ACC112 (cell line): ENCODE measurements around the gene GPR142.

Source experiments
- H2AFZ ChIP-seq: fragments of 200-600 bp; sonication (generic); one replicate; pipeline ENCODE4 v1.6.0; 2017; ENCODE audit warnings: antibody characterized with exemption, low read length; ENCODE audit not compliant: unreplicated experiment
- H3K27ac ChIP-seq: fragments of 200-600 bp; sonication (generic); 2 replicates; pipeline ENCODE4 v1.5.1; 2014; ENCODE audit warnings: low read depth, mild to moderate bottlenecking, antibody characterized with exemption, low read length, moderate library complexity
- H3K27me3 ChIP-seq: fragments of 200-600 bp; sonication (generic); 2 replicates; pipeline ENCODE4 v1.6.1; 2014; ENCODE audit warnings: mild to moderate bottlenecking, antibody characterized with exemption, low read length, moderate library complexity, mixed read lengths; ENCODE audit not compliant: insufficient read depth
- H3K36me3 ChIP-seq: fragments of 200-600 bp; sonication (generic); 2 replicates; pipeline ENCODE4 v1.6.1; 2016; ENCODE audit warnings: mild to moderate bottlenecking, antibody characterized with exemption, low read length, moderate library complexity, mixed read lengths; ENCODE audit not compliant: insufficient read depth
- H3K4me1 ChIP-seq: fragments of 200-600 bp; sonication (generic); one replicate; pipeline ENCODE4 v1.6.1; 2016; ENCODE audit warnings: low read length, mixed read lengths; ENCODE audit not compliant: insufficient read depth, unreplicated experiment, control insufficient read depth
- H3K4me3 ChIP-seq: fragments of 200-600 bp; sonication (generic); 2 replicates; pipeline ENCODE4 v1.5.1; 2014; ENCODE audit warnings: mild to moderate bottlenecking, low read depth, low read length
- H3K79me2 ChIP-seq: fragments of 200-600 bp; sonication (generic); one replicate; pipeline ENCODE4 v1.6.0; 2016; ENCODE audit warnings: low read length; ENCODE audit not compliant: control insufficient read depth, unreplicated experiment, insufficient read depth

Gene GPR142

DNA sequence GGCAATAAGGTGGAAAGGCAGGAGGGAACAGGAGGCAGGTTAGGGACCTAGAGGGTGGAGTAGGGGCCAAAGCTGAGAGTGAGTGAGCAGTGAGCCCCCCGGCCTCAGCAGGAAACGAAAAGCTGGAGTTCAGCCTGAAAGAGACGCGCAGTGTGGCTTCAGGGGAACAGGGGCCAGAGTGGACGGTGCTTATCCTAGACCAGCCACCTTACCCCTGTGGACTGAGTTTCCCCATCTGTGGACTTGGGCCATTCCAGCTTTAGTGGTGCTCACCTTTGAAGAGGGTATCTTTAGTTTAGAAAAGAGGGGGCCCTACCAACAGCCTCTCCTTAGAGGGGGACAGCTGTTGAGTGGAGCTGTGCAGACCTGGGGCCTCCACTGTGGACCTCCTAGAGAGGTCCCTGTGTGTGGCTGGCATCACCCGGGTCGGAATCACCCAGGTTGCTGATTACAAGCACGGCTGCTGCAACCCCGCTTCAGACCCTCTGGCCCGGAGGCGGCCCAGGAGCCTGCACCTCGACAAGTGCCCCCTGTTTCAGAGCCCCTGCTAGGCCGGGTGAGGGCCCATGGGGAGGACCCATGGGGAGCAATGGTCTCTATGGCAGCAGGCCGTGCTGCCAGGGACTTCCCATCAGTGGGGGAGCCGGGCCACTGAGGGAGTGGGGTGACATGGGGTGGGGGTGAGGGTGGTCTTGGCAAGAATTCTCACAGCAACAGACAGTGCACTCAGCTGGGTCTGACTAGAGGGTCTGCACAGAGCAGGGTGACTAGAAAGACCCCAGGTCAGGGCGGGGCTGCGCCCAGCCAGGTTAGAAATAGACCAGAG lies 2.6 kb downstream of the GPR142 start:
- H2AFZ ChIP-seq, result no peak overlapping the region
- H3K36me3 ChIP-seq, result no peaks in the 10 kb centered on the region
- H3K4me1 ChIP-seq, result no peaks in the 10 kb centered on the region
- no peak overlapping the region for H3K4me3 ChIP-seq
- H3K27ac ChIP-seq, result no peak overlapping the region
- no peaks in the 10 kb centered on the region for H3K79me2 ChIP-seq
- H3K27me3 ChIP-seq, result peaks cover 17% of the 10 kb centered on the region

DNA sequence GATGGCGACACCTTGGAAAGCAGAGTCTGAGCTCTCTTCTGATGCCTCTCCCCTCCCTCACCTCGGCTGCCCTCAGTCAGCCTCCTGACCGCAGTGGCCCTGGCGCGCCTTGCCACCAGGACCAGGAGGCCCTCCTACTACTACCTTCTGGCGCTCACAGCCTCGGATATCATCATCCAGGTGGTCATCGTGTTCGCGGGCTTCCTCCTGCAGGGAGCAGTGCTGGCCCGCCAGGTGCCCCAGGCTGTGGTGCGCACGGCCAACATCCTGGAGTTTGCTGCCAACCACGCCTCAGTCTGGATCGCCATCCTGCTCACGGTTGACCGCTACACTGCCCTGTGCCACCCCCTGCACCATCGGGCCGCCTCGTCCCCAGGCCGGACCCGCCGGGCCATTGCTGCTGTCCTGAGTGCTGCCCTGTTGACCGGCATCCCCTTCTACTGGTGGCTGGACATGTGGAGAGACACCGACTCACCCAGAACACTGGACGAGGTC lies 4.4 kb downstream of the GPR142 start:
- Histone ChIP-seq H3K79me2 (no peaks in the 10 kb centered on the region), H3K27ac (no peak overlapping the region), H3K4me3 (no peak overlapping the region), H3K27me3 (peaks cover 32% of the 10 kb centered on the region), H3K36me3 (no peaks in the 10 kb centered on the region), H2AFZ (no peak overlapping the region), H3K4me1 (no peaks in the 10 kb centered on the region)

DNA sequence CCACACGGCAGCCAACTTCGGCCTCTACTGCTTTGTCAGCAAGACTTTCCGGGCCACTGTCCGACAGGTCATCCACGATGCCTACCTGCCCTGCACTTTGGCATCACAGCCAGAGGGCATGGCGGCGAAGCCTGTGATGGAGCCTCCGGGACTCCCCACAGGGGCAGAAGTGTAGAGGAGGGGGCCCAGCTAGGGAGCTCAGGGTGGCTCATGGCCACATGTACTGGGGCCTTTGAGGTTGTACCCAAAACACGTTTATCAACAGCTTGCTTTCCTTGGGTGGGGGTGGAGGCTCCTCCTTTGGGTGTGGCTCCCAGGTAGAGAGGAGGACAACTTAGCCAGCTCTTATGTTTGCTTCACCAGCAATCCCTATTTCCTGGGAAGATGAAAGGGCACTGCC lies 5.1 kb downstream of the GPR142 start:
- H3K4me1 ChIP-seq, result no peaks in the 10 kb centered on the region
- no peak overlapping the region for H3K27ac ChIP-seq
- H3K36me3 ChIP-seq, result no peaks in the 10 kb centered on the region
- no peak overlapping the region for H2AFZ ChIP-seq
- H3K27me3 ChIP-seq, result peaks cover 38% of the 10 kb centered on the region
- no peaks in the 10 kb centered on the region for H3K79me2 ChIP-seq
- H3K4me3 ChIP-seq, result no peak overlapping the region

- peaks cover 35% of the 10 kb centered on the region for H3K27me3 ChIP-seq
Observed at GRCh38 chr17:74373838-74374606, 6.7 kb downstream of the GPR142 start.

GRCh38 chr17:74374858-74375257 lies 7.6 kb downstream of the GPR142 start:
- Histone ChIP-seq H3K79me2 (no peaks in the 10 kb centered on the region), H3K27me3 (peaks cover 33% of the 10 kb centered on the region), H2AFZ (no peak overlapping the region), H3K27ac (no peak overlapping the region), H3K4me1 (no peaks in the 10 kb centered on the region), H3K36me3 (no peaks in the 10 kb centered on the region), H3K4me3 (no peak overlapping the region)

More at GRCh38 chr17:74373838-74374606, 6.7 kb downstream of the GPR142 start:
- no peaks in the 10 kb centered on the region for H3K79me2 ChIP-seq
- H3K27ac ChIP-seq, result no peak overlapping the region
- H3K4me1 ChIP-seq, result no peaks in the 10 kb centered on the region
- H3K36me3 ChIP-seq, result no peaks in the 10 kb centered on the region
- no peak overlapping the region for H2AFZ ChIP-seq
- no peak overlapping the region for H3K4me3 ChIP-seq

DNA sequence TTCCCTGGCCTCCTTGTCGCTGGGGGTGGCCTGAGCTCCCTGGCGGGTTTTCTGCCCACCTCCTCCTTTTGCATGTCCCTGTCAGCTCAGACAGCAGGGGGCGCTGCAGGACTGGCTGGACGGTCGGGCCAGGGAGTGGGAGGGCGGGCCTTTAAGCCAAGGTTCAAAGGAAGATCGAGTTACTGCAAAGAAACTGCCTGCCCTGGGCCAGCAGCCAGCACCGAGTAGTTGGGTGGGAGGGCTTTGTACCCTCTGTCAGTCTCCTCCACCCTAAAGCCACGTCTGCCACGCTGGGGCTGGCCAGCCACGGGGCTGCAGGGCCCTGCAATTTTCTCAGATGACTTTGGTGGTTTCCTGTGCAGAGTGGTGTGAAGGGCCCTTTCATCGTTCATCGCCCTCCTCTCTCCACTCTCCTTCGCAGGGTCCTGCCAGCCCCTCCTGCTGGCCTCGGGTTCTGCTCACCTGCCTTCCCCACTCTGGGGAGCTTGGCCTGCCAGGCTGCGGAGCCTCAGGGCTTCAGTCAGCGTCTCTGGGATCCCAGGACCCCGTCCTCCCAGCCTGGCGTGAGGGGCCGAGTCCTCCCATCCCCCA lies 12.3 kb downstream of the GPR142 start:
- no peaks in the 10 kb centered on the region for H3K79me2 ChIP-seq
- H3K4me3 ChIP-seq, result no peak overlapping the region
- no peaks in the 10 kb centered on the region for H3K4me1 ChIP-seq
- H3K27me3 ChIP-seq, result peaks cover 23% of the 10 kb centered on the region
- no peak overlapping the region for H3K27ac ChIP-seq
- no peak overlapping the region for H2AFZ ChIP-seq
- H3K36me3 ChIP-seq, result no peaks in the 10 kb centered on the region

DNA sequence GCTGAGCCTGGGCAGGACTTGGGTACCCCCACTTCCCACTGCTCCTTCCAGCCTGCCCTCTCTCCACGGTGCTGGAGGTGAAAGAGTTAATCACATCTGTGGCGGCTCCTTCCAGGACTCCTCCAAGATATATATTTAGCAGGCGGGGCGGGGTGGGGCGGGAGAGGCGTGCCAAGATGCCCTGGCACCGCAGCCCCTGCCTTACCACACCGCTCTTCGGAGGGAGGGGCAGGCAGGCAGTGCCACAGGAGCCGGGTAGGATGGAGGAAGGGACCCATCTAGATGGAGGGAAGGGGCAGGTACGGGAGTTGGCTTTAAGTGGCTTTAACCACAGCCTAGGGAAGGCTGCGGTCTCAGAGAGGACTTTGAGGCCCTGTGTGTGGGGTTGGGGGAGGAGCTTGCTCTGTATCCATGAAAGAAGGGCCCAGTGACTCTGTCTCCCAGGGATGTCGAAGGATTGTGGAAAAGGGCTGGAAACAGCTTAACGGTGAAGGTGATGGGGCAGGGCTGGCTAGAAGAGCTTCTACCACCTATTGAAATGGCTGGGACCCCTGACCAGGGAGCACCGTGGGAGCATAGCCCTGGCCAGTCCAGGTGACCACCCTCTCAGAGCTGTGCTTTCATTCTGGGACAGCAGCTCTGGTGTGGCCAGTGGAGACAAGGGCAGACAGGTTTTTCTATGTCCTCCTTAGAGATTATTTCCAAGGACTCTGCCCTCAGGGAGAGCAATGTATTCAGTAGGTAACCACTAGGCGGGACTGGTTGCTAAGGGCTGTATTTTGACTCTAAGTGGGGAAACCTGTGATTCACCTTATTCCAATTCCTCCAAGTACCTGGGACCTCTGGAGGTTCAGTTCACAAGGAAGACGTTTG lies 13.0 kb downstream of the GPR142 start:
- H3K4me1 ChIP-seq, result no peaks in the 10 kb centered on the region
- no peak overlapping the region for H3K27ac ChIP-seq
- H3K79me2 ChIP-seq, result no peaks in the 10 kb centered on the region
- H3K36me3 ChIP-seq, result no peaks in the 10 kb centered on the region
- no peak overlapping the region for H3K4me3 ChIP-seq
- H2AFZ ChIP-seq, result no peak overlapping the region
- peaks cover 18% of the 10 kb centered on the region for H3K27me3 ChIP-seq

DNA sequence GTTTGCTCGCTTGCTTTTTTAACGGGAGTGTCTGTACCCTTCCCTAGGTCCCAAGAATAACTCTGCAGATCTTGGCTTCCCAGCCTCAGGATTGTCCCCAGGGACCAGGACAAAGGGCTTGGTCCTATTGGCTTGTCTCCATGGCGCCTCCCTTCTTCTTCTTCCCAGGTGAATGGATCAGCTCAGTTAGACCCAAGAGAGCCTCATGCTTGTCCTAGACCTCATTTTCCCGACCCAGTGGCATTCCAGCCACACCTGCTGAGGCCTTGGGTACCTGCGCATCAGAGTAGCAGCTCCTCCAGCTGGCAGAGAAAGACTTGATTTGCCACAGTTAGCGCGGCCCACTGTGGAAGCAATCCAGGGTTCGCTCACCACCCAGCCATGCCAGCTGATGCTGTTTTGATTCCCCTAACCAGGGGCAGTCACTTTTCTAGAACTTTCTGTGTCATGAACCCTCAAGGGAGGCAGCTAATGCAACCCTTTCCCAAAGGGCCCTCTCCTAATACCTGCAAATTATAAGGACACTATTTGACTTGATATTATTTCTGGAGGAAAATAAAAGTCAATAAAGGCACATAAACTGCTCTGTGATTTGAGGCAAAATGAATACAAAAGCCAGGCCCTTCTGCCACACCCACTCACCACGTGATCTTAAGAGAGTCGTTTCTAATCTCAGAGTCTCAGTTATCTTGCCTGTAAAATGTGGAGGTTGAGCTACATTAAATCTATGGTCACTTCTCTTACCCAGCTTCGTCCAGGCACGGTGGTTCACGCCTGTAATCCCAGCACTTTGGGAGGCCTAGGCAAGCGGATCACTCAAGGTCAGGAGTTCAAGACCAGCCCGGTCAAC lies 13.9 kb downstream of the GPR142 start:
- no peak overlapping the region for H2AFZ ChIP-seq
- H3K27ac ChIP-seq, result no peak overlapping the region
- no peaks in the 10 kb centered on the region for H3K36me3 ChIP-seq
- H3K4me1 ChIP-seq, result no peaks in the 10 kb centered on the region
- H3K27me3 ChIP-seq, result peaks cover 10% of the 10 kb centered on the region
- no peak overlapping the region for H3K4me3 ChIP-seq
- no peaks in the 10 kb centered on the region for H3K79me2 ChIP-seq

DNA sequence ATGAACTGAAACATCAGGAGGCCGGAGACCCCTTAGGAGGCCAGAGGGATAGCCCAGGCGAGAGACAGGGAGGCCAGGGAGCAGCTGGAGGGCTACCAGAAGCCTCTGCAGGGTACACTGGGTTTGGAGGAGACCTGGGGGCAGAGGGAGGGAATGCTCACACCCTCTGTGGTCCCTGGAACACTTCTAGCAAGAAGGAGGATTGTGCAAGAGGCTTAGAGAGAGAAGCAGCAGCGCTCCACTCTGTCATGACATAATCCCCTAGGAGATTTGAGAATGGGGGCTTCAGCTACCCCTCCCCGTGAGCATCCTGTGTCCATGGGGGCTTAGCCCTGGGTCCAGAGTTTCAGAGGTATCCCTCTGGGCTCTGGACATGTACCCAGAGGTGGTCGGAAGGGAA lies 15.8 kb downstream of the GPR142 start:
- Histone ChIP-seq H2AFZ (no peak overlapping the region), H3K4me3 (no peak overlapping the region), H3K27me3 (no peaks in the 10 kb centered on the region), H3K4me1 (no peaks in the 10 kb centered on the region), H3K36me3 (no peaks in the 10 kb centered on the region), H3K27ac (no peak overlapping the region), H3K79me2 (no peaks in the 10 kb centered on the region)
